Lower leg skin (tissue), 3 donors: ENCODE measurements around the gene USH1G.

Experiments used
- POLR2A ChIP-seq, 2 donors: fragments of 450-650 bp; IDR thresholded peaks; one replicate each; pipeline ENCODE4 v1.6.1; 2016 to 2017; ENCODE audit warnings: antibody characterized with exemption in 2 of 2, mild to moderate bottlenecking in 1 of 2, moderate library complexity in 1 of 2
- TF ChIP-seq, protein P1 (sequence below), 3 donors: fragments of 450-650 bp; IDR thresholded peaks; one replicate each; pipeline ENCODE4 v1.5.1; 2016; ENCODE audit warnings: antibody characterized with exemption in 3 of 3, mild to moderate bottlenecking in 3 of 3, moderate library complexity in 2 of 3

DNA sequence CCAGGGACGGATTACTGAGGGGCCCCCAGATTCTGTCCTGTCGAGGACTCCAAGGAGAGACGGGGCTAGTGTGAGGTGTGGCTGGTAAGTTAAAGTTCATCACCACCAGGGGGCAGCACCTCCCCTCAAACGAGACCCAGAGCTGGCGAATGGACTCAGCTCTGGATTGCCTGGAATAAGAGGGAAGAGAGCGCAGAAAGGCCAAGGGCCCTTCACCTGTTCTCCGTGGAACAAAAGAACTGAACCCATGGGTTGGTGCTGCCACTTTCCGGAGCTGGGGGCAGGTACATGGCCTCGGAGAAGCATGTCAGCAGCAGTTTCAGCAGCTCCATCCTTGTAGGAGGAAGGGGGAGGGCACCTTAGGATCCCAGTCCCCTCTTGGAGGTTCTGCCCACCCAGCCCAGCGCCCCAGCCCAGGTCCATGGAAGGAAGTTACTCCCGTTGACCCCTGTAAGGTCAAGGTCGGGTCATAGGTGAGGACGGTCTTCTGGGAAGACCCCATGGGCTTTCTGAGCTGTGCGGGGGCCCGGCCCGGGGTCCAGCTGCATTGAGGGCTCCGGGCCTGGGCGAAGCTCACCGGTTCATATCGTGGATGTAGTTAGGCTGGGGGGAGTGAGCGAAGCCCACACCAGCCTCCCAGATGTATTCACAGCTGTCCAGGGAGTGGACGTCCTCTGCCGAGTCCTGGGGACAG is 38.7 kb upstream of the USH1G start:
- TF ChIP-seq, protein P1, sequence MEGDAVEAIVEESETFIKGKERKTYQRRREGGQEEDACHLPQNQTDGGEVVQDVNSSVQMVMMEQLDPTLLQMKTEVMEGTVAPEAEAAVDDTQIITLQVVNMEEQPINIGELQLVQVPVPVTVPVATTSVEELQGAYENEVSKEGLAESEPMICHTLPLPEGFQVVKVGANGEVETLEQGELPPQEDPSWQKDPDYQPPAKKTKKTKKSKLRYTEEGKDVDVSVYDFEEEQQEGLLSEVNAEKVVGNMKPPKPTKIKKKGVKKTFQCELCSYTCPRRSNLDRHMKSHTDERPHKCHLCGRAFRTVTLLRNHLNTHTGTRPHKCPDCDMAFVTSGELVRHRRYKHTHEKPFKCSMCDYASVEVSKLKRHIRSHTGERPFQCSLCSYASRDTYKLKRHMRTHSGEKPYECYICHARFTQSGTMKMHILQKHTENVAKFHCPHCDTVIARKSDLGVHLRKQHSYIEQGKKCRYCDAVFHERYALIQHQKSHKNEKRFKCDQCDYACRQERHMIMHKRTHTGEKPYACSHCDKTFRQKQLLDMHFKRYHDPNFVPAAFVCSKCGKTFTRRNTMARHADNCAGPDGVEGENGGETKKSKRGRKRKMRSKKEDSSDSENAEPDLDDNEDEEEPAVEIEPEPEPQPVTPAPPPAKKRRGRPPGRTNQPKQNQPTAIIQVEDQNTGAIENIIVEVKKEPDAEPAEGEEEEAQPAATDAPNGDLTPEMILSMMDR (IDR thresholded peaks at IDR 0.05), result peak in 1 of 3 donors; percentile 79
- no peak for TF ChIP-seq POLR2A (IDR thresholded peaks at IDR 0.05)
